ENCODE data around the gene CEP68. TPM values are rescaled to one million over a fixed set of nuclear protein-coding genes. Genes with fewer than 3 reads are reported as not detected.

The CEP68 gene
- total and polyA plus RNA-seq, 12 donors: 5.6 to 19.3 (median 10.7) TPM

DNA sequence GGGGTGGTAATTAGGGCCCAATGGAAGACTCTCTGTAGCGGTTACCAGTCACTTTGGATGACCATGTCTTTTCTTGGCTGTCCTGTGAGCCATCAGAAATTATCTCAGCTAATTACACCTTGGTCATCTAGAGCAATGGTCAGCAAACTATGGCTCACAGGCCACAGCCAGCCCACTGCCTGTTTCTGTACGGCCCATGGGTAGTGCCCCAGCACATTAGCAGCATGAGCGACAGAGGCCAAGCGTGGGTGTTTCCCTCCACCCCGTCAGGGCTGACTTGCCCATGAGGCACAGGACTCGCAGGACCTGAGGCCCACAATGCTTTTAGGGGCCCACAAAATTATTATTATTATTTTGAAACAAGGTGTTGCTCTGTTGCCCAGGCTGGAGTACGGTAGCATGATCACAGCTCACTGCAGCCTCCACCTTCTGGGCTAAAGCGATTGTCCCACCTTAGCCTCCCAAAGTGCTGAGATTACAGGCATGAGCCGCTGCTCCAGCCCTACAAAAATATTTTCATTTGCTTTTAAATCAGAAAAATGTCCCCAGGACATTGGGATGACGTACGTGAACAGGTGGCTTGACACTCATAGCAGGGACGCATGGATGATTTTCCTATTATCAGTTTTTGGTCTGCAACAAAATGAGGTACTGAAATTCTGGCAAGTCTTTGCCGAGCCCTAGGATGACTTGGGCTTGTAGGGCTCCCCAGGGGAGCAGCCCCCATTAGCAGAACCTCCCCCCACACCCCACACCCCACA is 29.3 kb upstream of the CEP68 start:
- no peaks in the 10 kb centered on the region for H3K36me3 ChIP-seq (replicated peaks in 1 of 2)
- H3K4me1 ChIP-seq (replicated peaks in 1 of 2): peaks cover 0 to 23% of the 10 kb centered on the region in 2 donors
- DNase-seq: no peak
- no peak overlapping the region for H3K4me3 ChIP-seq
- no peaks in the 10 kb centered on the region for H3K9me3 ChIP-seq (replicated peaks in 1 of 3)
- H3K27me3 ChIP-seq: no peaks in the 10 kb centered on the region
- TF ChIP-seq POLR2A (IDR thresholded peaks at IDR 0.05): no peak
- TF ChIP-seq, protein P1, sequence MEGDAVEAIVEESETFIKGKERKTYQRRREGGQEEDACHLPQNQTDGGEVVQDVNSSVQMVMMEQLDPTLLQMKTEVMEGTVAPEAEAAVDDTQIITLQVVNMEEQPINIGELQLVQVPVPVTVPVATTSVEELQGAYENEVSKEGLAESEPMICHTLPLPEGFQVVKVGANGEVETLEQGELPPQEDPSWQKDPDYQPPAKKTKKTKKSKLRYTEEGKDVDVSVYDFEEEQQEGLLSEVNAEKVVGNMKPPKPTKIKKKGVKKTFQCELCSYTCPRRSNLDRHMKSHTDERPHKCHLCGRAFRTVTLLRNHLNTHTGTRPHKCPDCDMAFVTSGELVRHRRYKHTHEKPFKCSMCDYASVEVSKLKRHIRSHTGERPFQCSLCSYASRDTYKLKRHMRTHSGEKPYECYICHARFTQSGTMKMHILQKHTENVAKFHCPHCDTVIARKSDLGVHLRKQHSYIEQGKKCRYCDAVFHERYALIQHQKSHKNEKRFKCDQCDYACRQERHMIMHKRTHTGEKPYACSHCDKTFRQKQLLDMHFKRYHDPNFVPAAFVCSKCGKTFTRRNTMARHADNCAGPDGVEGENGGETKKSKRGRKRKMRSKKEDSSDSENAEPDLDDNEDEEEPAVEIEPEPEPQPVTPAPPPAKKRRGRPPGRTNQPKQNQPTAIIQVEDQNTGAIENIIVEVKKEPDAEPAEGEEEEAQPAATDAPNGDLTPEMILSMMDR (IDR thresholded peaks at IDR 0.05): no peak
- intact Hi-C loops (cut with DNase I): loop anchor here in 1 of 2 donors (5.0 kb wide), 1 partner anchor 40 kb away; the partner anchor contains the start of gene SLC1A4
- 95 to 97% (median 95%) methylated on average over 12 to 13 of the region's 13 CpGs for whole genome bisulfite sequencing, 4 donors
- no peak overlapping the region for H3K27ac ChIP-seq

DNA sequence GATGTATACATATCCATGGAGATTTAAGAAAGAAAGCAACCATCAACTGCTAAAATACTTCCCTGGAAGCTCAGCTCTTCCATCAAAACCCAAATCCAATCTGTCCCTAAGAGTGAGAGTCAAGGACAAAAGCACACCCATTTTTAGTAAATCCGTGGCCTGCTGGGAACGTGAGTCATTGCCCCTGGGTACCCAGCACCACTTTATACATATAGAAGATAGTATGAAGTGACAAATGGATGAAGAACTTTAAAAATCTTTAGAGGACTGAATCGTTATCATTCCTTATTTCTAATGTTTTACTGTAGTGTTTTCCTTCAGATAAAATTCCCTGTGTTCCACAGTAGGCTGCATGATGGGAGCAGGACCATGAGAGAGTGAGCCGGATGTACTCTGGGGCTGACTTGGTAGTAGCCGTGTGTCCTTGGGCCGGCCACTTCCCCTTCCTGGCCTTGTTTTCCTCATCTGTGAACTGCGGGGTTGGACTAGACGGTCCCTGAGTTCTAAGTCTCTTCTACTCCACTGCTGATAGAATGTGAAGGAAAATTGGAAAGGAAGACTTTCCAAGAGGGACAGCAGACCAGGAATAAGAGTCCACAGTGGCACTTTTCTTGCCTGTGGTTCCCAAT is 28.5 kb upstream of the CEP68 start:
- TF ChIP-seq, protein P1 (IDR thresholded peaks at IDR 0.05): no peak
- TF ChIP-seq POLR2A (IDR thresholded peaks at IDR 0.05): no peak
- Histone ChIP-seq H3K4me3 (no peak overlapping the region), H3K4me1 (replicated peaks in 1 of 2) (peaks cover 0 to 25% of the 10 kb centered on the region in 2 donors), H3K9me3 (replicated peaks in 1 of 3) (no peaks in the 10 kb centered on the region), H3K36me3 (replicated peaks in 1 of 2) (no peaks in the 10 kb centered on the region), H3K27ac (peak overlapping the region in 3 of 5 donors; percentile 10 to 59 (median 52)), H3K27me3 (no peaks in the 10 kb centered on the region)
- peak in 2 of 7 donors; percentile 40 to 46 for DNase-seq
- intact Hi-C loops (cut with DNase I): loop anchor here in 1 of 2 donors (5.0 kb wide), 1 partner anchor 40 kb away; the partner anchor contains the start of gene SLC1A4
- WGBS, 4 donors: 40 to 54% (median 42%) methylated on average over 8 of the region's 8 CpGs

DNA sequence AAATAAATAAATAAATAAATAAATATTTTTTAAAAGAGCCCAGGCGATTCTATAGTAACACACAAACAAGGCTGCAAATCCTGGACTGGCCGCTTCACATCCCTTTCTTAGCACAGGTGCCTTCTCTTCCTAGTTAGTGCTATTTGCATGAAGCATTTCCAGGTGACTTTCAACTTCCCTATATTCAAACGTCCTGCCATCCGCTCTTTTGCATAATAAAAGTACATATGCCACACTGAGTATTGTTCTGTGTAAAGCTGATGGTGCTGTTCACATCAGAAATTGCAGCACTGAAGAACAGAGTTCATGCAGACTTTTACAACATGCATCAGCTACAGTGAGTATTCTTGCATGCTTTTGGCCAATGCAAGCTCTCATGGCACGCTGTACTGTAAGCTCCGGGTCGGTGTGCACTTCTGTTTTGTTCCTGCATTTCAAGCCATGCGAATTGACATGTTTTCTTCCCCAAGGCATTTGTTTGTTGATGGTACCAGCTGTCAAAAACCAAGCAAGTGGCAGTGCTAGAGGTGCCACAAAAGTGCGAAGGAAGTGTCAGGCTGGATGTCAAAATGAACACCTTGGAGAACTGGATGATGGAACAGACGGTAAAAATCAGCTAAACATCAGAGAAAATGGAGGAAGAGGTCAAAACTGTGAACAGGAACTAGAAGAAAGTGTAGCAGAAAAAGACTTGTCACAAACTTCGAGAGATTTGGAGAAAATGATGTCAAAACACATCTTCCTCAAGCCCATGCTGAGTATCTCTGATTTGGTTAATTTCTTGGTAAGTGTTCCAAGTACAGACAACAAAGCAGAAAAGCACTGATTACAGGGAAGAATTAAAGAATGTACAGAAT is 25.5 kb upstream of the CEP68 start:
- DNase-seq: no peak
- intact Hi-C loops (cut with DNase I): no loop called here
- H3K4me1 ChIP-seq (replicated peaks in 1 of 2): peaks cover 0 to 25% of the 10 kb centered on the region in 2 donors
- 82 to 86% (median 85%) methylated on average over 9 to 11 of the region's 11 CpGs for WGBS, 4 donors
- no peak for TF ChIP-seq POLR2A (IDR thresholded peaks at IDR 0.05)
- TF ChIP-seq, protein P1 (IDR thresholded peaks at IDR 0.05): no peak
- no peaks in the 10 kb centered on the region for H3K9me3 ChIP-seq (replicated peaks in 1 of 3)
- no peaks in the 10 kb centered on the region for H3K36me3 ChIP-seq (replicated peaks in 1 of 2)
- no peak overlapping the region for H3K4me3 ChIP-seq
- no peaks in the 10 kb centered on the region for H3K27me3 ChIP-seq
- no peak overlapping the region for H3K27ac ChIP-seq
